ENCODE data around the gene VPS4A. TPM values are rescaled to one million over a fixed set of nuclear protein-coding genes. Genes with fewer than 3 reads are reported as not detected.

The VPS4A gene
- total and polyA plus RNA-seq, 2 of the 8 experiments (the other 6 are each of a cell fraction or from before 2014, with no cell fraction given) = 14.1 to 24.1 TPM

- CTCF ChIA-PET (ENCODE audit: partially characterized antibody) = no interaction called here
- H3K36me3 ChIP-seq (ENCODE audit: control insufficient read depth in 2 of 4, insufficient read depth in 4 of 4, low read length in 3 of 4) = peaks cover 13 to 34% (median 15%) of the 10 kb centered on the region in 4 experiments
- H3K27me3 ChIP-seq (replicated peaks in 1 of 4; ENCODE audit: control insufficient read depth in 3 of 4, extremely low read depth in 1 of 4, insufficient read depth in 3 of 4, low read length in 3 of 4) = no peaks in the 10 kb centered on the region
- H3K4me1 ChIP-seq (replicated peaks in 1 of 4; ENCODE audit: control insufficient read depth in 3 of 4, insufficient read depth in 4 of 4, low read length in 3 of 4) = peaks cover 0 to 3% (median 1%) of the 10 kb centered on the region in 4 experiments; a peak in 3 of 7 replicates
- no peak overlapping the region for H3K4me2 ChIP-seq (ENCODE audit: insufficient read depth in 1 of 2, low read depth in 2 of 2, low read length in 2 of 2)
- 92% methylated on average over 5 of the region's 5 CpGs; no CpG with 5 or more reads in 1 of the 2 experiments for WGBS, 2 experiments (ENCODE audit: extremely low coverage in 1 of 2, insufficient coverage in 1 of 2, insufficient read length in 1 of 2, insufficient replicate concordance in 2 of 2, low coverage in 1 of 2, low lambda C conversion rate in 2 of 2, missing lambda C conversion rate in 1 of 2)
- H2BK15ac ChIP-seq (ENCODE audit: low read length) = no peak overlapping the region
- no peak overlapping the region for H2AK5ac ChIP-seq (ENCODE audit: low read depth, low read length)
- H3K56ac ChIP-seq (replicated peaks; ENCODE audit: insufficient read length, low read depth, low read length) = no peak overlapping the region
- no peaks in the 10 kb centered on the region for H4K20me1 ChIP-seq (replicated peaks in 1 of 2; ENCODE audit: control insufficient read depth in 1 of 2, insufficient read depth in 2 of 2, low read length in 2 of 2)
- no peak overlapping the region for H3K4me3 ChIP-seq (ENCODE audit: extremely low read depth in 1 of 4, insufficient read depth in 2 of 4, low read depth in 3 of 4, low read length in 4 of 4)
- no peak overlapping the region for H4K8ac ChIP-seq (ENCODE audit: extremely low read depth, insufficient read depth, low read length)
- H3K9ac ChIP-seq (replicated peaks in 1 of 4; ENCODE audit: extremely low read depth in 1 of 4, low read depth in 3 of 4, low read length in 3 of 4) = no peak overlapping the region
- no peak overlapping the region for H2BK20ac ChIP-seq (ENCODE audit: low read length)
- H3K18ac ChIP-seq (ENCODE audit: extremely low read depth, low read length) = no peak overlapping the region
- H4K5ac ChIP-seq (ENCODE audit: insufficient read length, low read depth, low read length) = no peak overlapping the region
- no peak for FAIRE-seq
- H3K23ac ChIP-seq (ENCODE audit: insufficient read length) = no peak overlapping the region
- POLR2A ChIA-PET (ENCODE audit: partially characterized antibody) = interaction anchor here (0.7 to 29.8 kb wide), 3 partner anchors 10 to 37 kb away, joined by 3 to 497 read pairs (median 6); partner anchors contain the start of genes PDF and VPS4A
- H3K4ac ChIP-seq (replicated peaks; ENCODE audit: insufficient read length, low read depth, low read length) = no peak overlapping the region
- DNase-seq (ENCODE audit: low read depth in 1 of 2, low spot score in 2 of 2) = no peak
- H4K91ac ChIP-seq (replicated peaks; ENCODE audit: insufficient read length, low read length) = no peak overlapping the region
- H2BK120ac ChIP-seq (replicated peaks; ENCODE audit: low read depth, low read length) = no peak overlapping the region
- no peak overlapping the region for H2AFZ ChIP-seq (ENCODE audit: low read length)
- H3K9me3 ChIP-seq (ENCODE audit: insufficient read depth in 2 of 2, low read depth in 1 of 2, low read length in 1 of 2) = no peaks in the 10 kb centered on the region
- H3K27ac ChIP-seq (ENCODE audit: low read depth, low read length) = no peak overlapping the region
- no peak overlapping the region for H3K14ac ChIP-seq (ENCODE audit: insufficient read length)
- H2BK12ac ChIP-seq (ENCODE audit: low read depth, low read length) = no peak overlapping the region
- H3K79me2 ChIP-seq (ENCODE audit: control insufficient read depth in 1 of 2, insufficient read depth in 2 of 2, low read length in 2 of 2) = peaks cover 12 to 24% of the 10 kb centered on the region in 2 experiments
- H3K23me2 ChIP-seq (ENCODE audit: low read depth, low read length) = peaks cover 5% of the 10 kb centered on the region; the same call in 1 of the 2 replicates
- H2BK5ac ChIP-seq (ENCODE audit: low read depth, low read length) = no peak overlapping the region
- H3K79me1 ChIP-seq (ENCODE audit: low read depth, low read length) = 0 out of 2 replicates have a peak, but pooled peaks cover 4% of the 10 kb centered on the region
- TF ChIP-seq CHD2 (IDR thresholded peaks at IDR 0.05; ENCODE audit: low read length) (no peak), HDAC2 (IDR thresholded peaks at IDR 0.05; ENCODE audit: borderline replicate concordance in 1 of 2, low read depth in 2 of 2, low read length in 2 of 2) (no peak), BRCA1 (IDR thresholded peaks at IDR 0.05; ENCODE audit: low read depth, low read length) (no peak), RXRA (IDR thresholded peaks at IDR 0.05; ENCODE audit: insufficient read depth, low read depth, low read length) (no peak), CEBPB (IDR thresholded peaks at IDR 0.05; ENCODE audit: low read depth, low read length) (no peak), SP1 (IDR thresholded peaks at IDR 0.05; ENCODE audit: low read depth, low read length) (no peak), EGR1 (IDR thresholded peaks at IDR 0.05; ENCODE audit: borderline replicate concordance, low read depth, low read length) (no peak), KDM1A (IDR thresholded peaks at IDR 0.05; ENCODE audit: borderline replicate concordance, low read length) (no peak), RNF2 (IDR thresholded peaks at IDR 0.05; ENCODE audit: borderline replicate concordance, low read depth, low read length, missing control alignments, poor library complexity, severe bottlenecking) (no peak), CBX8 (IDR thresholded peaks at IDR 0.05; ENCODE audit: borderline replicate concordance, low read depth, low read length) (no peak), KDM4A (IDR thresholded peaks at IDR 0.05; ENCODE audit: low read depth, low read length, severe bottlenecking) (no peak), CBX5 (IDR thresholded peaks at IDR 0.05; ENCODE audit: low read depth, low read length) (no peak)
Measured at GRCh38 chr16:69344171-69344570, 33.0 kb downstream of the VPS4A start.

All from H1 (cell line).